ENCODE results near the gene CDKL2.

GRCh38 chr4:75671802-75672421 is 41.6 kb upstream of the CDKL2 start:
- TF ChIP-seq, protein P1, sequence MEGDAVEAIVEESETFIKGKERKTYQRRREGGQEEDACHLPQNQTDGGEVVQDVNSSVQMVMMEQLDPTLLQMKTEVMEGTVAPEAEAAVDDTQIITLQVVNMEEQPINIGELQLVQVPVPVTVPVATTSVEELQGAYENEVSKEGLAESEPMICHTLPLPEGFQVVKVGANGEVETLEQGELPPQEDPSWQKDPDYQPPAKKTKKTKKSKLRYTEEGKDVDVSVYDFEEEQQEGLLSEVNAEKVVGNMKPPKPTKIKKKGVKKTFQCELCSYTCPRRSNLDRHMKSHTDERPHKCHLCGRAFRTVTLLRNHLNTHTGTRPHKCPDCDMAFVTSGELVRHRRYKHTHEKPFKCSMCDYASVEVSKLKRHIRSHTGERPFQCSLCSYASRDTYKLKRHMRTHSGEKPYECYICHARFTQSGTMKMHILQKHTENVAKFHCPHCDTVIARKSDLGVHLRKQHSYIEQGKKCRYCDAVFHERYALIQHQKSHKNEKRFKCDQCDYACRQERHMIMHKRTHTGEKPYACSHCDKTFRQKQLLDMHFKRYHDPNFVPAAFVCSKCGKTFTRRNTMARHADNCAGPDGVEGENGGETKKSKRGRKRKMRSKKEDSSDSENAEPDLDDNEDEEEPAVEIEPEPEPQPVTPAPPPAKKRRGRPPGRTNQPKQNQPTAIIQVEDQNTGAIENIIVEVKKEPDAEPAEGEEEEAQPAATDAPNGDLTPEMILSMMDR (IDR thresholded peaks at IDR 0.05): no peak
- no peak for TF ChIP-seq POLR2A (IDR thresholded peaks at IDR 0.05)

Measured in body of pancreas (tissue), 4 donors.